ENCODE results near the gene BIVM.

GRCh38 chr13:102781591-102781990 lies 17.3 kb upstream of the BIVM start:
- TF ChIP-seq CTCF (IDR thresholded peaks at IDR 0.05) (no peak), POLR2A (IDR thresholded peaks at IDR 0.05; ENCODE audit: low read depth) (no peak), POLR2AphosphoS5 (IDR thresholded peaks at IDR 0.05) (no peak), EP300 (IDR thresholded peaks at IDR 0.05) (no peak)

Measured in esophagus muscularis mucosa (tissue), 4 donors.